H1 (cell line): ENCODE data around the gene BIRC2. TPM values are rescaled to one million over a fixed set of nuclear protein-coding genes. Genes with fewer than 3 reads are reported as not detected.

Source experiments
- CTCF ChIA-PET: fragments of 300-600 bp; sonication (Branson Sonifier 250); formaldehyde crosslinking; loops from one replicate; lab custom pipeline; 2021; ENCODE audit not compliant: partially characterized antibody; lab: Charles Lee
- POLR2A ChIA-PET: fragments of 300-600 bp; sonication (Branson Sonifier 250); formaldehyde crosslinking; loops from one replicate; lab custom pipeline; 2021; ENCODE audit warnings: inconsistent platforms; ENCODE audit not compliant: partially characterized antibody; lab: Charles Lee
- DNase-seq, 2 experiments: peaks; one replicate each; pipeline versions ENCODE4 v3.0.0 to v3.0.0-alpha.2; 2010 to 2022; ENCODE audit warnings: low spot score in 2 of 2, low read depth in 1 of 2, mixed read lengths in 1 of 2
- FAIRE-seq: peaks from 2 replicates; lab custom pipeline; 2011; peaks lifted over from hg19 to GRCh38; lab: Jason Lieb, UNC
- H2AFZ ChIP-seq: 2 replicates; pipeline ENCODE4 v1.8.1; 2012; ENCODE audit warnings: low read length, inconsistent platforms
- H2AK5ac ChIP-seq: 2 replicates; pipeline ENCODE4 v1.6.1; 2013; ENCODE audit warnings: low read depth, low read length
- H2BK120ac ChIP-seq: replicated peaks from 2 replicates; pipeline ENCODE3; 2013; ENCODE audit warnings: low read depth, low read length, inconsistent platforms
- H2BK12ac ChIP-seq: 2 replicates; pipeline ENCODE4 v1.6.1; 2013; ENCODE audit warnings: low read depth, low read length
- H2BK15ac ChIP-seq: 2 replicates; pipeline ENCODE4 v1.6.1; 2013; ENCODE audit warnings: low read length
- H2BK20ac ChIP-seq: 2 replicates; pipeline ENCODE4 v1.6.1; 2013; ENCODE audit warnings: low read length
- H2BK5ac ChIP-seq: 2 replicates; pipeline ENCODE4 v1.6.1; 2013; ENCODE audit warnings: low read depth, low read length
- H3K14ac ChIP-seq: 2 replicates; pipeline ENCODE4 v1.6.1; 2013; ENCODE audit warnings: inconsistent platforms; ENCODE audit not compliant: insufficient read length
- H3K18ac ChIP-seq: 2 replicates; pipeline ENCODE4 v1.6.1; 2013; ENCODE audit warnings: low read length; ENCODE audit errors: extremely low read depth
- H3K23ac ChIP-seq: 2 replicates; pipeline ENCODE4 v1.6.1; 2013; ENCODE audit warnings: inconsistent platforms; ENCODE audit not compliant: insufficient read length
- H3K23me2 ChIP-seq: 2 replicates; pipeline ENCODE4 v1.6.1; 2013; ENCODE audit warnings: low read depth, low read length
- H3K27ac ChIP-seq: 2 replicates; pipeline ENCODE4 v1.6.1; 2011; ENCODE audit warnings: low read depth, low read length, inconsistent platforms
- H3K27me3 ChIP-seq, 4 experiments: replicated peaks in 1 of 4; 1 replicate in 1 of 4; 2 replicates in 3 of 4; pipeline versions ENCODE4 v1.6.1 to v1.8.1; 2011 to 2013; ENCODE audit warnings: low read length in 3 of 4, mild to moderate bottlenecking in 3 of 4, inconsistent platforms in 2 of 4, mixed read lengths in 2 of 4, moderate library complexity in 1 of 4; ENCODE audit not compliant: control insufficient read depth in 3 of 4, insufficient read depth in 3 of 4; ENCODE audit errors: extremely low read depth in 1 of 4
- H3K36me3 ChIP-seq, 4 experiments: 2 replicates each; pipeline versions ENCODE4 v1.6.1 to v1.8.1; 2011 to 2013; ENCODE audit warnings: mild to moderate bottlenecking in 4 of 4, low read length in 3 of 4, moderate library complexity in 2 of 4, control low read depth in 1 of 4, inconsistent platforms in 1 of 4; ENCODE audit not compliant: insufficient read depth in 4 of 4, control insufficient read depth in 2 of 4
- H3K4ac ChIP-seq: replicated peaks from 2 replicates; pipeline ENCODE3; 2013; ENCODE audit warnings: low read length, low read depth, mixed read lengths, inconsistent platforms; ENCODE audit not compliant: insufficient read length
- H3K4me1 ChIP-seq, 4 experiments: replicated peaks in 1 of 4; 1 replicate in 1 of 4; 2 replicates in 3 of 4; pipeline versions ENCODE4 v1.6.1 to v1.8.1; 2011 to 2013; ENCODE audit warnings: low read length in 3 of 4, inconsistent platforms in 2 of 4, mixed read lengths in 1 of 4; ENCODE audit not compliant: insufficient read depth in 4 of 4, control insufficient read depth in 3 of 4
- H3K4me2 ChIP-seq, 2 experiments: 2 replicates each; pipeline versions ENCODE4 v1.6.1 to v1.8.1; 2011 to 2013; ENCODE audit warnings: low read depth in 2 of 2, low read length in 2 of 2, control low read depth in 1 of 2, inconsistent platforms in 1 of 2, mild to moderate bottlenecking in 1 of 2; ENCODE audit not compliant: insufficient read depth in 1 of 2
- H3K4me3 ChIP-seq, 4 experiments: fragments of 200-600, 300-600 bp in 1 of 4; sonication (generic), shearing (Covaris generic), sonication (Bioruptor Twin) in 1 of 4; 2 replicates each; pipeline versions ENCODE4 v1.5.1 to v1.8.1; 2011 to 2016; ENCODE audit warnings: low read length in 4 of 4, low read depth in 3 of 4, control low read depth in 2 of 4, inconsistent platforms in 2 of 4, mild to moderate bottlenecking in 2 of 4, mixed read lengths in 1 of 4, moderate library complexity in 1 of 4; ENCODE audit not compliant: insufficient read depth in 2 of 4; ENCODE audit errors: extremely low read depth in 1 of 4
- H3K56ac ChIP-seq: replicated peaks from 2 replicates; pipeline ENCODE3; 2013; ENCODE audit warnings: low read depth, mild to moderate bottlenecking, mixed read lengths, low read length, inconsistent platforms; ENCODE audit not compliant: insufficient read length
- H3K79me1 ChIP-seq: 2 replicates; pipeline ENCODE4 v1.6.1; 2013; ENCODE audit warnings: low read depth, low read length, control low read depth
- H3K79me2 ChIP-seq, 2 experiments: 2 replicates each; pipeline versions ENCODE4 v1.6.1 to v1.8.1; 2012 to 2013; ENCODE audit warnings: low read length in 2 of 2, mild to moderate bottlenecking in 2 of 2, inconsistent platforms in 1 of 2; ENCODE audit not compliant: insufficient read depth in 2 of 2, control insufficient read depth in 1 of 2
- H3K9ac ChIP-seq, 4 experiments: replicated peaks in 1 of 4; 1 replicate in 1 of 4; 2 replicates in 3 of 4; pipeline versions ENCODE4 v1.6.1 to v1.8.1; 2011 to 2013; ENCODE audit warnings: low read depth in 3 of 4, low read length in 3 of 4, control low read depth in 2 of 4, mild to moderate bottlenecking in 2 of 4, moderate library complexity in 2 of 4, inconsistent platforms in 1 of 4; ENCODE audit errors: extremely low read depth in 1 of 4
- H3K9me3 ChIP-seq, 2 experiments: 2 replicates each; pipeline versions ENCODE4 v1.6.1 to v1.8.1; 2012 to 2013; ENCODE audit warnings: mild to moderate bottlenecking in 2 of 2, moderate library complexity in 2 of 2, control low read depth in 1 of 2, inconsistent platforms in 1 of 2, low read depth in 1 of 2, low read length in 1 of 2, mixed read lengths in 1 of 2; ENCODE audit not compliant: insufficient read depth in 2 of 2
- H4K20me1 ChIP-seq, 2 experiments: replicated peaks in 1 of 2; 2 replicates each; pipeline versions ENCODE3 to v1.8.1; 2011 to 2013; ENCODE audit warnings: inconsistent platforms in 2 of 2, low read length in 2 of 2, mild to moderate bottlenecking in 1 of 2; ENCODE audit not compliant: insufficient read depth in 2 of 2, control insufficient read depth in 1 of 2
- H4K5ac ChIP-seq: 2 replicates; pipeline ENCODE4 v1.6.1; 2013; ENCODE audit warnings: low read length, low read depth, mixed read lengths, inconsistent platforms; ENCODE audit not compliant: insufficient read length
- H4K8ac ChIP-seq: 2 replicates; pipeline ENCODE4 v1.8.0; 2013; ENCODE audit warnings: mild to moderate bottlenecking, moderate library complexity, low read length, inconsistent platforms; ENCODE audit not compliant: insufficient read depth; ENCODE audit errors: extremely low read depth
- H4K91ac ChIP-seq: replicated peaks from 2 replicates; pipeline ENCODE3; 2013; ENCODE audit warnings: low read length, mixed read lengths, inconsistent platforms; ENCODE audit not compliant: insufficient read length
- ATF3 ChIP-seq: IDR thresholded peaks from 2 replicates; pipeline ENCODE4 v1.6.1; 2011; ENCODE audit warnings: low read depth, mild to moderate bottlenecking, low read length; ENCODE audit not compliant: insufficient read depth
- CREB1 ChIP-seq: IDR thresholded peaks from 2 replicates; pipeline ENCODE4 v1.6.1; 2012; ENCODE audit warnings: inconsistent platforms
- FOSL1 ChIP-seq: IDR thresholded peaks from 2 replicates; pipeline ENCODE4 v1.6.1; 2011; ENCODE audit warnings: mild to moderate bottlenecking, low read depth, low read length, moderate library complexity; ENCODE audit not compliant: insufficient read depth
- GABPA ChIP-seq: IDR thresholded peaks from 2 replicates; pipeline ENCODE4 v1.6.1; 2011; ENCODE audit warnings: mild to moderate bottlenecking, low read length, moderate library complexity, borderline replicate concordance; ENCODE audit not compliant: insufficient read depth
- JUND ChIP-seq: IDR thresholded peaks from 2 replicates; pipeline ENCODE4 v1.6.1; 2011; ENCODE audit warnings: mild to moderate bottlenecking, improper control_type of control experiment, low read length
- RFX5 ChIP-seq: IDR thresholded peaks from 2 replicates; pipeline ENCODE4 v1.6.1; 2011; ENCODE audit warnings: low read depth, low read length, improper control_type of control experiment, borderline replicate concordance
- TCF12 ChIP-seq: IDR thresholded peaks from 2 replicates; pipeline ENCODE4 v1.6.1; 2011; ENCODE audit warnings: low read depth, mild to moderate bottlenecking, low read length
- WGBS, 2 experiments: shearing (Covaris generic) in 1 of 2; methylation state at CpG; one replicate each; pipeline versions ENCODE4 v1.1.6 to v1.1.7; 2013 to 2015; ENCODE audit warnings: low lambda C conversion rate in 2 of 2, mixed read lengths in 2 of 2, inconsistent platforms in 1 of 2, low coverage in 1 of 2, missing lambda C conversion rate in 1 of 2; ENCODE audit not compliant: insufficient replicate concordance in 2 of 2, insufficient coverage in 1 of 2, insufficient read length in 1 of 2; ENCODE audit errors: extremely low coverage in 1 of 2, missing lambda C conversion rate in 1 of 2; 5-methylcytosine and 5-hydroxymethylcytosine counted together
- polyA plus RNA-seq, 7 experiments: library from polyadenylated mRNA; depleted of rRNA in 3 of 7; stranded (reverse) in 5 of 7; unstranded in 2 of 7; fragments of >200 nt in 5 of 7; fragments of 200-250 nt in 2 of 7; gene quantifications; 1 replicate in 5 of 7; 2 replicates in 1 of 7; 4 replicates in 1 of 7; pipeline versions ENCODE4 v1.2.1 to v1.2.3, GENCODE V29; 2011 to 2013; ENCODE audit warnings: missing spikeins in 2 of 7, mixed read lengths in 2 of 7
- total RNA-seq: library from RNA; stranded (reverse); fragmentation: NEBNext Ultra II Directional; extraction: Animal tissue kit (Norgen Biotek cat#: 25700); gene quantifications from 2 replicates; pipeline ENCODE4 v1.2.1, GENCODE V29; 2021

Gene BIRC2
- total and polyA plus RNA-seq, 2 of the 8 experiments (the other 6 are each of a cell fraction or from before 2014, with no cell fraction given) = 18.4 to 24.7 TPM

DNA sequence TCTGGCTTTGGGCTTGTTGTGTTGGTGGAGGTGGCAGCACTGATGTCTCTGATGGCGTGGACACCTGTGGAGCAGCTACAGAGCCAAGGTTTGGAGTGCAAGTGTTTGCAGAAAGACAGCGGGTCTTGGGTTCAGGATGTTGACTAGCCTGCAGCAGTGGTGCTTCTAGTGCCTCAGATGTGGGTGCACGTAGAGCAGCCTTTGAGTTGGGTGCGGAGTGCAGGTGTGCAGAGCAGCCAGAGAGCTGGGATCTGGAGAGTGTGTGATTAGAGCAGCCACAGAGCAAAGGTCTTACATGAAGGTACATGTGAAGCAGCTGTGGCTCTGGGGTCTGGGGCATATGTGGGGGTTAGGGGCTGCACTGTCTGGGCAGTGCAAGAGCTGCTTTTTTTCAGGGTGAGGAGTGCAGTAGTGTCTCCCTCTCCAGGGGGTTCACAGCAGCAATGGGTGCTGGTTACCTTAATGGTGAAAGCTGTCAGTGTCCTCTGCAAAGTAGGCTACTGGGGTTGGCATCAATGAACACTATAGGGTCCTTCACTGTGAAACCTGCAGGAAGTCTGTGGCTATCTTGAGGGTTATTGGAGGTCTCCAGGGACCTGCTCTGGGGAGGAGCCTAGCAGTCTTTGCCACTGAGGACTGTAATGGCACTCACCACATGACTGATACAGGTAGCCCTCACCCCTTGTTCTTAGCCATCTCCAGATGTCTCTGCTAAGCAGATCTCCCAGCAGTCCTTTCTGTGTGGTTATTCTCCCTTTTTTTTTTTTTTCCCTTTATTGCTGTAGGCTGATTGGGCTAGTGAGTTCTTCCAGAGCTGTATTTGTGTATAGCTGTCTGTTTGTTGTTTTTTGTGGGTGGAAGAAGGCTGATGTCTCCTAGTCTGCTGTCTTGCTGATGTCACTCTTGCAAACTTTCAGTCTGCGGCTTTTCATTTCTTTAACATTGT is 14.3 kb downstream of the BIRC2 start:
- Histone ChIP-seq H3K27ac (no peak overlapping the region), H3K9me3 (no peaks in the 10 kb centered on the region), H2AK5ac (no peak overlapping the region), H3K27me3 (no peaks in the 10 kb centered on the region), H3K9ac (no peak overlapping the region), H3K4me3 (no peak overlapping the region), H3K36me3 (peaks cover 0 to 33% (median 3%) of the 10 kb centered on the region in 4 experiments; a peak in 4 of 8 replicates), H3K4ac (no peak overlapping the region), H3K79me1 (0 out of 2 replicates have a peak, but pooled peaks cover 5% of the 10 kb centered on the region), H3K18ac (no peak overlapping the region), H2BK5ac (no peak overlapping the region), H3K23me2 (no peaks in the 10 kb centered on the region), H4K91ac (no peak overlapping the region), H4K5ac (no peak overlapping the region), H4K20me1 (peaks cover 0 to 2% of the 10 kb centered on the region in 2 experiments), H2BK120ac (no peak overlapping the region), H2BK15ac (no peak overlapping the region), H4K8ac (no peak overlapping the region), H3K4me1 (no peaks in the 10 kb centered on the region), H2BK20ac (no peak overlapping the region), H3K79me2 (0 out of 4 replicates have a peak, but pooled peaks cover 0 to 2% of the 10 kb centered on the region in 2 experiments), H2AFZ (no peak overlapping the region), H3K23ac (no peak overlapping the region), H2BK12ac (no peak overlapping the region), H3K56ac (no peak overlapping the region), H3K14ac (no peak overlapping the region), H3K4me2 (no peak overlapping the region)
- no peak for FAIRE-seq
- WGBS, 2 experiments = 93% methylated on average over 5 of the region's 5 CpGs; no CpG with 5 or more reads in 1 of the 2 experiments
- no peak for DNase-seq
- ChIA-PET POLR2A (no interaction called here), CTCF (interaction anchor here (0.9 to 1.1 kb wide), 2 partner anchors 13 to 19 kb away, joined by 4 to 6 read pairs; no protein-coding TSS in a partner anchor)
- TF ChIP-seq CREB1 = no peak
- TF ChIP-seq ATF3 = no peak
- TF ChIP-seq RFX5 = no peak
- TF ChIP-seq TCF12 = no peak
- no peak for TF ChIP-seq JUND
- no peak for TF ChIP-seq FOSL1
- TF ChIP-seq GABPA = no peak
